ENCODE data around the gene SMG7. TPM values are rescaled to one million over a fixed set of nuclear protein-coding genes. Genes with fewer than 3 reads are reported as not detected.

The SMG7 gene
- total and polyA plus RNA-seq, 8 donors: 13.4 to 44.9 (median 29.1) TPM

DNA sequence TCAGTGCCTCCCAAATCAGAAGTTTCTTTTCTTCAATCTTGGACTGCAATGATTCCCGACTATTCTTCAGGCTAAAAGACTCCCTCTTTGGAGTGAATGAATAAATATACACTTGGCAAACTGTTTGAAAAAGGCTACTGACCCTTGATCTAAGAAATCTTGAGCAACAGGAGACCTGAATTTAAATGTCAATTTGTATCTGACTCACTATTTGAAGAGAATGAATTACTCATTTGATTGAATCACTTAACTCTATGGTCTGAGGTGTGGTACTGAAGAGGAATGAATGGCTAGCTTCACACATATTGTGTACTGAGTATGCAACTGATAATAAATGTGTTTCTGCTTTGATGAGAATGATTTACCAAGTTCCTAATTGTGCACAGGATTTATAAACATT, 4.6 kb upstream of the SMG7 start:
- Histone ChIP-seq H3K27me3 (peaks cover 0 to 8% (median 0%) of the 10 kb centered on the region in 3 donors), H3K4me3 (no peak overlapping the region), H3K27ac (peak overlapping the region in 1 of 5 donors; percentile 9), H3K9me3 (no peaks in the 10 kb centered on the region), H3K36me3 (no peaks in the 10 kb centered on the region), H3K4me1 (peaks cover 0 to 7% (median 0%) of the 10 kb centered on the region in 4 donors)
- intact Hi-C loops (cut with DNase I; ENCODE audit: low total_unique reads): no loop called here
- TF ChIP-seq EP300 (IDR thresholded peaks at IDR 0.05) (no peak), POLR2A (IDR thresholded peaks at IDR 0.05) (no peak), POLR2AphosphoS5 (IDR thresholded peaks at IDR 0.05) (peak in 1 of 3 donors; percentile 34)
- TF ChIP-seq, protein P1, sequence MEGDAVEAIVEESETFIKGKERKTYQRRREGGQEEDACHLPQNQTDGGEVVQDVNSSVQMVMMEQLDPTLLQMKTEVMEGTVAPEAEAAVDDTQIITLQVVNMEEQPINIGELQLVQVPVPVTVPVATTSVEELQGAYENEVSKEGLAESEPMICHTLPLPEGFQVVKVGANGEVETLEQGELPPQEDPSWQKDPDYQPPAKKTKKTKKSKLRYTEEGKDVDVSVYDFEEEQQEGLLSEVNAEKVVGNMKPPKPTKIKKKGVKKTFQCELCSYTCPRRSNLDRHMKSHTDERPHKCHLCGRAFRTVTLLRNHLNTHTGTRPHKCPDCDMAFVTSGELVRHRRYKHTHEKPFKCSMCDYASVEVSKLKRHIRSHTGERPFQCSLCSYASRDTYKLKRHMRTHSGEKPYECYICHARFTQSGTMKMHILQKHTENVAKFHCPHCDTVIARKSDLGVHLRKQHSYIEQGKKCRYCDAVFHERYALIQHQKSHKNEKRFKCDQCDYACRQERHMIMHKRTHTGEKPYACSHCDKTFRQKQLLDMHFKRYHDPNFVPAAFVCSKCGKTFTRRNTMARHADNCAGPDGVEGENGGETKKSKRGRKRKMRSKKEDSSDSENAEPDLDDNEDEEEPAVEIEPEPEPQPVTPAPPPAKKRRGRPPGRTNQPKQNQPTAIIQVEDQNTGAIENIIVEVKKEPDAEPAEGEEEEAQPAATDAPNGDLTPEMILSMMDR (IDR thresholded peaks at IDR 0.05): no peak
- peak in 1 of 2 donors; percentile 40 for DNase-seq
- WGBS, 5 donors: 24 to 50% (median 45%) methylated on average over 1 of the region's 1 CpG

DNA sequence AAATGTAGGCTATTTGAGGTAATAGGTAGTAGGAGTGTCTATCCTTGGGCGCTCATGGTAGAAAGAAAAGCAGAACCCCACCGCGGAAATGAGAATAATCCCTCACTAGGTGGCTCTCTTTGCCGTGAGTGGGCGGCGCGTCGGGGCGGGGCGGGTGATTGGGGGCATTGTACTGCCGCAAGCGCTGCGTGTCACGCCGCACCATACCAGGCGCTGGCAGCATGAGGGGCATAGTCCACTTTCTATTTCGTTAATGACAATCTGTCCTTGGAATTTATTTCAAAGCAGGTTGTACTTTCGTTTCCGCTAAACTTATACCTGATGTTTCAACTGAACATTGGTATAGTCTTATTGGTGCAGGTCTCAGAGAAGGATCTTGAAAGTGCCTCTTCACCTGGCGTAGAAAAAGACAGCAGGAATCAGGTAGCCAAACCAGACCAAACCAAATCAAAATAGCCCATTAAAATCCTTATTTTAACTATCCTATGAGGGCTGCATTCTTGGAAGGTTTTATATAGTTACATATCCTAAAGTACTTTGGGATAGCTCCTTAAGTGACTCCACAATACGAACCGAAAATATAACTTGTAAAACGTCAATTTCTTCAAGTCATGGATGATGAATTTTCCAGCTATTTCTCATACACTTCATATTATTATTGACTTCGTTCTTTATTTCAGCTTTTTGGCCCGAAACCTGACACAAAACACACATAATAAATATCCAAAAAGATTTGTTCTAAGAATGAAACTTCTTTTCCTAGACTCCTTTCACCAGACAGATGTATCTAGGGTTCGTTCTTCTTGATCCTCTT, 1.9 kb upstream of the SMG7 start:
- intact Hi-C loops (cut with DNase I; ENCODE audit: low total_unique reads): loop anchor here (10.0 kb wide), 2 partner anchors 54 to 164 kb away; partner anchors contain the start of gene ARPC5

DNA sequence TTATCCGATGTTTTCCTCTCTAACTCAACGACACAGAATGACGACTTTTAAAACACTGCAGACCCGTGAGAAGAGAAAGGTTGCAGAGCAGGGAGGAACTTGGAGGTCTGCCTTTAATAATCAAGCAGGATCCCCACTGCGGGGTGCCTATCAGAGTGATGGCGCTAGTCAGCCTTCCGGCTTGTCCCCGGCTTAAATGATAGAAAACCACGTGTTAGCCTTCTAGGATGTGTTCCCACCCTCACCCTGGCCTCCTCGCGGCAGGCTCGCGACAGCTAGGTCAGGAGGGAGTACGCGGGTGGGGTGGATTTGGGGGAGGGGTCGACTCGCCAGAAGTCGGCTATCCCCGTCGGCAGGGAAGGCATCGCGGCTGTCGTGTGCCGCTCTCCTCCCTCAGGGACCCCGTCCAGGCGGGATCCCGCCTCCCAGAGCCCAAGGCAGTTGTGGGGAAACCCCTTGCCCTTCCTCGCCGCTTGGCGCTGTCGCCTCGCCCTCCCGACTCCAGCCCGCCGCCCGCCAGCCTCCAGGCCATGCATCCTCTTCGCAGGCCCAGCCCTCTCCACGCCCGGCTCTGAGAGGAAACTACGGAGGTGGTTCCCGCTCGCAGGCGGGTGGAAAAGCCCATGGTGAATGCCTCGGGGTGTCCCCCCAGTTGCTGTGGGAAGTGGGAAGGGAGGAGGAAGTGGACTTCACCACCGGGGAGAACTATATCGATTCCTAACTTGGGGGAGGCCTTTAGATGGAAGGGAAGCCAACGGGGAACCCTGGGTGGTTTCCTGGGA, 1.1 kb upstream of the SMG7 start:
- Histone ChIP-seq H3K27ac (peak overlapping the region; percentile 93 to 96 (median 95)), H3K4me1 (peaks cover 20 to 41% (median 31%) of the 10 kb centered on the region in 4 donors), H3K9me3 (no peaks in the 10 kb centered on the region), H3K36me3 (no peaks in the 10 kb centered on the region), H3K27me3 (no peaks in the 10 kb centered on the region), H3K4me3 (peak overlapping the region; percentile 87 to 97 (median 94))
- intact Hi-C loops (cut with DNase I; ENCODE audit: low total_unique reads): loop anchor here (10.0 kb wide), 2 partner anchors 54 to 164 kb away; partner anchors contain the start of gene ARPC5
- TF ChIP-seq POLR2A (IDR thresholded peaks at IDR 0.05) (no peak), POLR2AphosphoS5 (IDR thresholded peaks at IDR 0.05) (peak in 2 of 3 donors; percentile 42 to 58)
- TF ChIP-seq, protein P1 (IDR thresholded peaks at IDR 0.05): peak in 1 of 7 experiments; percentile 20
- peak; percentile 71 to 92 for DNase-seq
- WGBS, 5 donors: 0 to 1% (median 1%) methylated on average over 30 to 47 of the region's 47 CpGs

More for the DNA sequence above, 1.9 kb upstream of the SMG7 start:
- Histone ChIP-seq H3K27ac (peak overlapping the region; percentile 93 to 96 (median 95)), H3K36me3 (no peaks in the 10 kb centered on the region), H3K4me1 (peaks cover 20 to 33% (median 23%) of the 10 kb centered on the region in 4 donors), H3K4me3 (peak overlapping the region; percentile 87 to 97 (median 94)), H3K9me3 (no peaks in the 10 kb centered on the region), H3K27me3 (no peaks in the 10 kb centered on the region)
- 0 to 1% (median 1%) methylated on average over 26 of the region's 26 CpGs for WGBS, 5 donors
- DNase-seq: peak; percentile 86 to 96
- TF ChIP-seq, protein P1 (IDR thresholded peaks at IDR 0.05): peak in 4 of 7 experiments; percentile 38 to 53 (median 44)
- TF ChIP-seq POLR2AphosphoS5 (IDR thresholded peaks at IDR 0.05): peak; percentile 20 to 89 (median 72)
- TF ChIP-seq EP300 (IDR thresholded peaks at IDR 0.05): no peak
- peak in 1 of 4 donors; percentile 45 for TF ChIP-seq POLR2A (IDR thresholded peaks at IDR 0.05)
